ENCODE measurements around the gene CSRP3. TPM values are rescaled to one million over a fixed set of nuclear protein-coding genes. Genes with fewer than 3 reads are reported as not detected.

Gene CSRP3
- total and polyA plus RNA-seq, 2 of the 4 experiments (the other 2 are of a cell fraction): not detected

DNA sequence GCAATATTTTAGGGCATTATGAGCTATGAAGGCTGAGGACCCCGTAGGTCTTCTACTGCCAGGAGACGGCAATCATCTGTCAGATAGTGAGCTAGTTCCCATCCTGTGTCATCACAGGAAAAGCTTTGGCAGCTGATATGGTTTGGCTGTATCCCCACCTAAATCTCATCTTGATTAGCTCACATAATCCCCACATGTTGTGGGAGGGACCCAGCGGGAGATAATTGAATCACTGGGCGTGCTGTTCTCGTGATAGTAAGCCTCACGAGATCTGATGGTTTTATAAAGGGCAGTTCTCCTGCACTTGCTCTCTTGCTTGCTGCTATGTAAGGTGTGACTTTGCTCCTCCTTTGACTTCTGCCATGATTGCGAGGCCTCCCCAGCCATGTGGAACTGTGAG, 18.1 kb downstream of the CSRP3 start:
- H4K8ac ChIP-seq (ENCODE audit: low read depth in 2 of 2, low read length in 2 of 2): no peak overlapping the region
- WGBS, 2 experiments (ENCODE audit: extremely low coverage in 2 of 2, insufficient read length in 1 of 2): no CpG with 5 or more reads among the region's 7 CpGs
- dilution Hi-C loops (cut with HindIII; ENCODE audit: low sequenced_read_pairs, unreplicated experiment): no loop called here
- H2BK20ac ChIP-seq (ENCODE audit: low read depth, low read length): no peak overlapping the region
- no peak overlapping the region for H2AFZ ChIP-seq (replicated peaks; ENCODE audit: low read length, poor library complexity)
- no peak overlapping the region for H3K4me3 ChIP-seq (ENCODE audit: insufficient read depth, low read depth, low read length)
- no peak overlapping the region for H3K9ac ChIP-seq (ENCODE audit: low read depth, low read length)
- no peaks in the 10 kb centered on the region for H3K9me3 ChIP-seq (ENCODE audit: control insufficient read depth, insufficient read depth, low read length)
- no peaks in the 10 kb centered on the region for H3K4me1 ChIP-seq (ENCODE audit: control insufficient read depth, insufficient read depth, low read length)
- no peak for TF ChIP-seq MAFK (IDR thresholded peaks at IDR 0.05; ENCODE audit: low read depth, low read length)
- TF ChIP-seq MAZ (IDR thresholded peaks at IDR 0.05; ENCODE audit: borderline replicate concordance, low read depth, low read length): no peak
- TF ChIP-seq, protein P1, sequence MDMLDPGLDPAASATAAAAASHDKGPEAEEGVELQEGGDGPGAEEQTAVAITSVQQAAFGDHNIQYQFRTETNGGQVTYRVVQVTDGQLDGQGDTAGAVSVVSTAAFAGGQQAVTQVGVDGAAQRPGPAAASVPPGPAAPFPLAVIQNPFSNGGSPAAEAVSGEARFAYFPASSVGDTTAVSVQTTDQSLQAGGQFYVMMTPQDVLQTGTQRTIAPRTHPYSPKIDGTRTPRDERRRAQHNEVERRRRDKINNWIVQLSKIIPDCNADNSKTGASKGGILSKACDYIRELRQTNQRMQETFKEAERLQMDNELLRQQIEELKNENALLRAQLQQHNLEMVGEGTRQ (IDR thresholded peaks at IDR 0.05; ENCODE audit: low read depth, low read length): no peak
- TF ChIP-seq FOS (IDR thresholded peaks at IDR 0.05; ENCODE audit: low read depth, low read length): no peak
- TF ChIP-seq, protein P2, sequence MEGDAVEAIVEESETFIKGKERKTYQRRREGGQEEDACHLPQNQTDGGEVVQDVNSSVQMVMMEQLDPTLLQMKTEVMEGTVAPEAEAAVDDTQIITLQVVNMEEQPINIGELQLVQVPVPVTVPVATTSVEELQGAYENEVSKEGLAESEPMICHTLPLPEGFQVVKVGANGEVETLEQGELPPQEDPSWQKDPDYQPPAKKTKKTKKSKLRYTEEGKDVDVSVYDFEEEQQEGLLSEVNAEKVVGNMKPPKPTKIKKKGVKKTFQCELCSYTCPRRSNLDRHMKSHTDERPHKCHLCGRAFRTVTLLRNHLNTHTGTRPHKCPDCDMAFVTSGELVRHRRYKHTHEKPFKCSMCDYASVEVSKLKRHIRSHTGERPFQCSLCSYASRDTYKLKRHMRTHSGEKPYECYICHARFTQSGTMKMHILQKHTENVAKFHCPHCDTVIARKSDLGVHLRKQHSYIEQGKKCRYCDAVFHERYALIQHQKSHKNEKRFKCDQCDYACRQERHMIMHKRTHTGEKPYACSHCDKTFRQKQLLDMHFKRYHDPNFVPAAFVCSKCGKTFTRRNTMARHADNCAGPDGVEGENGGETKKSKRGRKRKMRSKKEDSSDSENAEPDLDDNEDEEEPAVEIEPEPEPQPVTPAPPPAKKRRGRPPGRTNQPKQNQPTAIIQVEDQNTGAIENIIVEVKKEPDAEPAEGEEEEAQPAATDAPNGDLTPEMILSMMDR (conservative IDR thresholded peaks at IDR 0.05; ENCODE audit: low read depth, low read length): no peak
- TF ChIP-seq RCOR1 (IDR thresholded peaks at IDR 0.05; ENCODE audit: insufficient replicate concordance, low read length): no peak
- no peak for TF ChIP-seq CHD1 (IDR thresholded peaks at IDR 0.05; ENCODE audit: low read depth, low read length)
- TF ChIP-seq, protein P3, sequence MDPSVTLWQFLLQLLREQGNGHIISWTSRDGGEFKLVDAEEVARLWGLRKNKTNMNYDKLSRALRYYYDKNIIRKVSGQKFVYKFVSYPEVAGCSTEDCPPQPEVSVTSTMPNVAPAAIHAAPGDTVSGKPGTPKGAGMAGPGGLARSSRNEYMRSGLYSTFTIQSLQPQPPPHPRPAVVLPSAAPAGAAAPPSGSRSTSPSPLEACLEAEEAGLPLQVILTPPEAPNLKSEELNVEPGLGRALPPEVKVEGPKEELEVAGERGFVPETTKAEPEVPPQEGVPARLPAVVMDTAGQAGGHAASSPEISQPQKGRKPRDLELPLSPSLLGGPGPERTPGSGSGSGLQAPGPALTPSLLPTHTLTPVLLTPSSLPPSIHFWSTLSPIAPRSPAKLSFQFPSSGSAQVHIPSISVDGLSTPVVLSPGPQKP (IDR thresholded peaks at IDR 0.05; ENCODE audit: borderline replicate concordance, low read depth, low read length): no peak
- no peak for TF ChIP-seq BHLHE40 (IDR thresholded peaks at IDR 0.05; ENCODE audit: low read depth, low read length)
- no peak for TF ChIP-seq MXI1 (IDR thresholded peaks at IDR 0.05; ENCODE audit: borderline replicate concordance, low read depth, low read length)
- TF ChIP-seq CEBPB (IDR thresholded peaks at IDR 0.05; ENCODE audit: low read depth, low read length): no peak
- TF ChIP-seq NFE2L2 (IDR thresholded peaks at IDR 0.05; ENCODE audit: low read depth, low read length): no peak
- no peak for TF ChIP-seq SMC3 (IDR thresholded peaks at IDR 0.05; ENCODE audit: low read depth, low read length)
- no peak for TF ChIP-seq POLR2A (IDR thresholded peaks at IDR 0.05; ENCODE audit: low read depth, low read length)
- no peak overlapping the region for H4K91ac ChIP-seq (ENCODE audit: insufficient read depth, low read depth, low read length)
- H3K23ac ChIP-seq (ENCODE audit: low read depth, low read length): no peak overlapping the region
- intact Hi-C loops (cut with micrococcal nuclease): no loop called here
- BruUV-seq (replicated peaks): no TSS peak
- H3K18ac ChIP-seq (ENCODE audit: low read depth, low read length): no peak overlapping the region
- no peaks in the 10 kb centered on the region for H3K27me3 ChIP-seq (ENCODE audit: control insufficient read depth, insufficient read depth, low read length)
- no peak for DNase-seq
- 0 out of 2 replicates have a peak, but pooled peaks cover 3% of the 10 kb centered on the region for H3K9me1 ChIP-seq (ENCODE audit: insufficient read depth, low read length)
- ChIA-PET CTCF (no interaction called here), POLR2A (ENCODE audit: unreplicated experiment) (no interaction called here)
- H3K56ac ChIP-seq (ENCODE audit: extremely low read depth, insufficient read depth, low read length): no peak overlapping the region
- no peak overlapping the region for H2BK120ac ChIP-seq (ENCODE audit: low read depth, low read length)
- no peak overlapping the region for H2BK5ac ChIP-seq (ENCODE audit: low read depth, low read length, poor library complexity, severe bottlenecking)
- no peak overlapping the region for H3K14ac ChIP-seq (replicated peaks; ENCODE audit: low read depth, low read length)
- H2AK9ac ChIP-seq (replicated peaks; ENCODE audit: low read depth, low read length, poor library complexity): no peak overlapping the region
- no peak overlapping the region for H2BK15ac ChIP-seq (ENCODE audit: low read depth, low read length)
- H4K20me1 ChIP-seq (ENCODE audit: insufficient read depth, low read length): no peaks in the 10 kb centered on the region
- in situ Hi-C loops (cut with MboI; ENCODE audit: low sequenced_read_pairs): no loop called here
- no peak for ATAC-seq (ENCODE audit: low read depth)
- no peak overlapping the region for H3K4ac ChIP-seq (ENCODE audit: low read depth, low read length)
- no peaks in the 10 kb centered on the region for H3K36me3 ChIP-seq (ENCODE audit: control insufficient read depth, insufficient read depth, low read length)
- H3K27ac ChIP-seq (ENCODE audit: insufficient read depth, low read length): no peak overlapping the region
- H3K79me1 ChIP-seq (ENCODE audit: low read depth in 1 of 2, low read length in 2 of 2): no peaks in the 10 kb centered on the region
- no peak overlapping the region for H3K4me2 ChIP-seq (ENCODE audit: low read depth, low read length)
- H4K5ac ChIP-seq (ENCODE audit: low read depth, low read length): no peak overlapping the region
- no peak overlapping the region for H2AK5ac ChIP-seq (ENCODE audit: low read depth, low read length)

Measured in IMR-90 (cell line).